Mucosa of stomach (tissue), 1 donor: Measurements from ENCODE around the gene TMEM186.

Experiments
- H3K27me3 ChIP-seq: one replicate; pipeline ENCODE4 v1.7.0; 2013; ENCODE audit warnings: mild to moderate bottlenecking, low read length; ENCODE audit not compliant: control insufficient read depth, insufficient read depth
- H3K36me3 ChIP-seq: one replicate; pipeline ENCODE4 v1.7.0; 2013; ENCODE audit warnings: low read length; ENCODE audit not compliant: control insufficient read depth, insufficient read depth
- H3K4me1 ChIP-seq: one replicate; pipeline ENCODE4 v1.7.0; 2013; ENCODE audit warnings: mild to moderate bottlenecking, low read length; ENCODE audit not compliant: control insufficient read depth, insufficient read depth
- H3K4me3 ChIP-seq: one replicate; pipeline ENCODE4 v1.7.0; 2013; ENCODE audit warnings: low read length
- H3K9ac ChIP-seq: one replicate; pipeline ENCODE4 v1.7.0; 2013; ENCODE audit warnings: mild to moderate bottlenecking, low read length, moderate library complexity
- H3K9me3 ChIP-seq: one replicate; pipeline ENCODE4 v1.7.0; 2013; ENCODE audit warnings: mild to moderate bottlenecking, low read length, moderate library complexity; ENCODE audit not compliant: control insufficient read depth
- donor health status: Pancreatic carcinoma.

The TMEM186 gene

DNA sequence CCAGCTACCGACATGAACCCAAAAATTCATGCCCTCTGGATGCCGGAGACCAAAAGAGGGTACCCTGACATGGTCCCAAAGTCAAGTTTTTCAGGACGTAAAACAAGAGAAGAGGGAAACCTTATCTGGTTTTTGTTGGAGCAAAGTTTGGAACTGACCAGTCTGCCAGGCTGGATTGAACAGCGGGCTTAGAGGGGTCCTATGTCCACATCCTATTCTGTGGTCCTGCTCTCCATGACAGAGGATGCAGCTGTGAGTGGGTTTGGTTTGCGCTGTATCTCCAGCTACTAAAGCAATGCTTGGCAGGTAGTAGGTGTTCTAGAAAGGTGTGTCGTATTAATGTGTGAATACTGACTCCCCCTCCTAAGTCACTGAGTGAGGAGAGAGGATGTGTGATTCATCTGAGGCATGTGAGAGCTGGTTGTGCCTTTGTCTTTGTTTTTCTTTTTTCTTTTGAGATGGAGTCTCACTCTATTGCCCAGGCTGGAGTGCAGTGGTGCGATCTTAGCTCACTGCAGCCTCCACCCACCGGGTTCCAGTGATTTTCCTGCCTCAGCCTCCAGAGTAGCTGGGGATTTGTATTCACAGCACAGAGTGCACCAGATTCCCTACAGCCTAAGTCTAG lies 31.2 kb upstream of the TMEM186 start:
- Histone ChIP-seq H3K9me3 (no peaks in the 10 kb centered on the region), H3K9ac (no peak overlapping the region), H3K4me1 (no peaks in the 10 kb centered on the region), H3K27me3 (no peaks in the 10 kb centered on the region), H3K4me3 (no peak overlapping the region), H3K36me3 (peaks cover 6% of the 10 kb centered on the region)

- no peak overlapping the region for H3K9ac ChIP-seq
- H3K4me3 ChIP-seq = no peak overlapping the region
- no peaks in the 10 kb centered on the region for H3K4me1 ChIP-seq
- no peaks in the 10 kb centered on the region for H3K27me3 ChIP-seq
- H3K9me3 ChIP-seq = no peaks in the 10 kb centered on the region
- peaks cover 6% of the 10 kb centered on the region for H3K36me3 ChIP-seq
Measured at GRCh38 chr16:8826278-8826879, 28.9 kb upstream of the TMEM186 start.

DNA sequence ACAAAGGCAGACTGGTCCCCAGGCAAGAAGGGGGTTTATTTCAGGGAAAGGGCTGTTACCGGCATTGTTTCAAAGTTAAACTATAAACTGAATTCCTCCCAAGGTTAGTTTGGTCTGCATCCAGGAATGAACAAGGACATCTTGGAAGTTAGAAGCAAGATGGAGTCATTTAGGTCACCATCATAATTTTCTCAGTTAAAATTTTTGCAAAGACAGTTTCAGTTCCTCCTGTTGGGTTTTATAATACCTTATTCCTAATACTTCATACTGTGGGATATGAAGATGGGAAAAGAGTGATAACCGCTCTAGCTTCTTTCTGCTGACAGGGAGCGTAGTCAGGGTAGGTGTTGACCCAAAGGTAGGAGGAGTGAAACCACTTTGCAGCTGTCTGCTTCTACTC lies 25.0 kb upstream of the TMEM186 start:
- peaks cover 3% of the 10 kb centered on the region for H3K36me3 ChIP-seq
- H3K4me1 ChIP-seq = no peaks in the 10 kb centered on the region
- H3K27me3 ChIP-seq = no peaks in the 10 kb centered on the region
- H3K9ac ChIP-seq = no peak overlapping the region
- H3K9me3 ChIP-seq = no peaks in the 10 kb centered on the region
- no peak overlapping the region for H3K4me3 ChIP-seq

DNA sequence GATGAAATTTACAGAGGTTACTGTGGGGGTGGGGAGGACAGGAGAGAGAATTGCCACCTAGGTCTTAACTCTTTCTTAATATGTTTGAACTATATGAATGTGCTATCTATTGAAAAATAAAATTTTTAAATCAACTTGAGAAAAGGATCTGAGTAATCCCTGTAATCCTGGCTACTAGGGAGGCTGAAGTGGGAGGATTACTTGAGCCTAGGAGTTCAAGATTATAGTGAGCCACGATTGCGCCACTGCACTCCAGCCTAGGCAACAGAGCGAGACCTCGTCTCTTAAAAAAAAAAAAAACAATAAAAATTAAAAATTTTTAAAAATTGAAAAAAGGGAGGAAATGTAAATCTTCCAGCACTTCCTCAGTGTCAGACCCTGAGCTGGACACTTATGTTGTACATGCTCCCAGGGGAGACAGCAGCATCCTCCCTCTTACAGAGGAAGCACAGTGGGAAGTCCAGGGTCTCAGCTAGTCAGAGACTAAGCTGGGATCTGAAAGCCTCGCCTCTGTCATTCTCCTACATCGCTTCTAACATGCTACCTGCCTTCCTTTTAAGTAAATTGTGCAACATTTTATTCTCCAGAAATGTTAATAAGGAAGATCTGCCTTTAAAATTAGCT lies 22.1 kb upstream of the TMEM186 start:
- no peaks in the 10 kb centered on the region for H3K27me3 ChIP-seq
- H3K9me3 ChIP-seq = no peaks in the 10 kb centered on the region
- H3K9ac ChIP-seq = no peak overlapping the region
- H3K4me1 ChIP-seq = no peaks in the 10 kb centered on the region
- peaks cover 7% of the 10 kb centered on the region for H3K36me3 ChIP-seq
- no peak overlapping the region for H3K4me3 ChIP-seq

GRCh38 chr16:8818504-8819270 lies 21.2 kb upstream of the TMEM186 start:
- Histone ChIP-seq H3K9ac (no peak overlapping the region), H3K9me3 (no peaks in the 10 kb centered on the region), H3K4me3 (no peak overlapping the region), H3K27me3 (no peaks in the 10 kb centered on the region), H3K36me3 (peaks cover 11% of the 10 kb centered on the region), H3K4me1 (no peaks in the 10 kb centered on the region)

DNA sequence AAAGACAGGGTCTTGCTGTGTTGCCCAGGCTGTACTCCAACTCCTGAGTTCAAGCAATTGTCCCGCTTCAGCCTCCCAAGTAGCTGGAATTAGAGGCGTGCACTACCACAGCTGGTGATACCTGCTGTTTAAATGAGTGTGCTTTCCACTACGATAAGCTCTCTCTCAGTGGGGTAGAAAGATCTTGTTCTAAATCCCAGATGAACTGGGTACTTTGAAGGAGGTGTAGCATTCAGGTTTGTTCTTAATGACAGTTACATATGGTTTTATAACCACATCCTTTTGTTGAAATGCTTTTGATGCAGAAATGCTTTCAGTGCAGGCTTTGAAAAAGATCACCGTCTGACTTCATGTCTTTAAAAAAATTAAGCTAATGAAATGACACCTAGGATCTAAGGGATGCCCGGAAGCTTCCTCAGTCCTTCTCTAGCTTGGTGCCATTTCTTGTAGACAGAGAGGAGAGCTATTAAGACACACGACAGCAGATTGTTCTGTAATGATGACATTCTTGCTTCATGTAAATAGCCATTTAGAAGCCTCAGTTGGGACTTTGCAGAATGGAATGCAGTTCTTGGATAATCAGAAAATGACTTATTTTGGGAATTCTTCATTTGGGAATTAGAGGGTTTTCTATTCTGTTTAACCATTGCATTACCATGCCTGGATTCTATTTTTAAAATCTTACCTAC lies 19.7 kb upstream of the TMEM186 start:
- Histone ChIP-seq H3K36me3 (peaks cover 18% of the 10 kb centered on the region), H3K9me3 (no peaks in the 10 kb centered on the region), H3K27me3 (no peaks in the 10 kb centered on the region), H3K9ac (no peak overlapping the region), H3K4me1 (no peaks in the 10 kb centered on the region), H3K4me3 (no peak overlapping the region)

- no peaks in the 10 kb centered on the region for H3K9me3 ChIP-seq
- H3K36me3 ChIP-seq = peaks cover 23% of the 10 kb centered on the region
- no peaks in the 10 kb centered on the region for H3K4me1 ChIP-seq
- H3K4me3 ChIP-seq = no peak overlapping the region
- H3K27me3 ChIP-seq = no peaks in the 10 kb centered on the region
- no peak overlapping the region for H3K9ac ChIP-seq
Measured at GRCh38 chr16:8814095-8814806, 16.8 kb upstream of the TMEM186 start.

DNA sequence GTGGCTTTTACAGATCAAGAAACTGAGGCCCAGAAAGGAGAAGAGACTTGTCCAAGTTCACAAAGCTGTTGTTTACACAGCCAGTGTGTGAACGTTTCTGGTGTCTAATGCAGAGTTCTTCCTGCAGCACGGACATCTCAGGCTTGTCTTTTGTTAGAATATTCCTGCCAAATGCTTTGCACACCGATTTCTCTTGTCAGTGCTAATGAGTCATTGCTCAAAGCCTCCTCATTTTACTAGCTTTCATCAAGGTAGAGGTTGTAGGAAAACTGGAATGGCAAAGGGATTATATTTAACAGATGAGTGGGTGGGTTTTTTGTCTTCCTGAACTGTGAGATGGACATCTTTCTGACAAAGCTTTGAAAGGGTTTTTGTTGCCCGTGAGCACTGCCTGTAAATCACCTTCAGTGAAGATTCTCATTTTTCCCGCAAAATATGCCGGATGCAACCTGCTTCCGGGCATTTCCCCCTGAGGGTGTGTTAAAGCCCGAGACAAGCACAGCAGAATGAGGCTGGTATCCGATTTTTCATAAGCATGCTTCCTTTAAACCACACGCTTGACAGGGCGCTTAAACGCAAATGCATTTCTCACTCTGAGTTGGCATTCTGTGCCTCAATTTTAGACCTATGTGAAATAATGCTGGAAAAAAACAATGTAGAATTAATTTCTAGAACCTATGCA lies 14.9 kb upstream of the TMEM186 start:
- Histone ChIP-seq H3K4me3 (no peak overlapping the region), H3K9me3 (no peaks in the 10 kb centered on the region), H3K9ac (no peak overlapping the region), H3K36me3 (peaks cover 22% of the 10 kb centered on the region), H3K4me1 (no peaks in the 10 kb centered on the region), H3K27me3 (no peaks in the 10 kb centered on the region)

- Histone ChIP-seq H3K36me3 (peaks cover 16% of the 10 kb centered on the region), H3K4me3 (no peak overlapping the region), H3K4me1 (no peaks in the 10 kb centered on the region), H3K9ac (no peak overlapping the region), H3K9me3 (no peaks in the 10 kb centered on the region), H3K27me3 (no peaks in the 10 kb centered on the region)
Measured at GRCh38 chr16:8808613-8809353, 11.3 kb upstream of the TMEM186 start.

DNA sequence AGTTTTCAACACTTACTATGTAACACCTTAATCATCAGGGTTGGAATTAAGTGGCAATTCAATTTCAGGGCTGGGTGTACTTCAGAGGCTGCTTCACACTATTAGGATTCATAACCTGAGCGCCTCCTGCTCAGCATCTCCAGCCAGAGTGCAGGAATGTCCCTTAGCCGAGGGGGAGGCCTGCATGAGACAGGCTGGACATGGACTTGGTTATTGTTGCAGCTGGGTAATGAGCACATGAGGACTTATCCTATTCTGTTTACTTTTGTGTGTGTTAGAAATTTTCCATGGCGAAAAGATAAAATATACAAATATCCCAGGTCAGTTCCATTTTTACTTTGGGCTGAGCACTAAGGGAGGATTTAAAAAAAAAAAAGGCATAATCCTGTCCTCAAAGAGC lies 10.6 kb upstream of the TMEM186 start:
- Histone ChIP-seq H3K27me3 (no peaks in the 10 kb centered on the region), H3K4me3 (no peak overlapping the region), H3K9me3 (no peaks in the 10 kb centered on the region), H3K9ac (no peak overlapping the region), H3K36me3 (peaks cover 12% of the 10 kb centered on the region), H3K4me1 (no peaks in the 10 kb centered on the region)
